HG03095 (cell line): Measurements from ENCODE around the gene SMYD3.

Source experiments
- ATAC-seq: cut with Tn5 transposase; IDR thresholded peaks from one replicate; pipeline ENCODE4 v1.9.1; 2021; ENCODE audit warnings: moderate library complexity; ENCODE audit not compliant: unreplicated experiment

Gene SMYD3

GRCh38 chr1:246117066-246117791 is 389.9 kb downstream of the SMYD3 start:
- peak; percentile 94 for ATAC-seq

GRCh38 chr1:246114369-246114768 is 392.7 kb downstream of the SMYD3 start:
- no peak for ATAC-seq

GRCh38 chr1:246113555-246114095 is 393.5 kb downstream of the SMYD3 start:
- no peak for ATAC-seq

GRCh38 chr1:246111570-246111969 is 395.5 kb downstream of the SMYD3 start:
- no peak for ATAC-seq

- ATAC-seq: no peak
Observed at GRCh38 chr1:246110343-246111219, 396.5 kb downstream of the SMYD3 start.

- ATAC-seq: no peak
Observed at GRCh38 chr1:246108278-246108925, 398.7 kb downstream of the SMYD3 start.

GRCh38 chr1:246107516-246108277 is 399.4 kb downstream of the SMYD3 start:
- ATAC-seq: no peak

- no peak for ATAC-seq
Observed at GRCh38 chr1:246106342-246106763, 400.7 kb downstream of the SMYD3 start.

GRCh38 chr1:246104927-246105326 is 402.2 kb downstream of the SMYD3 start:
- no peak for ATAC-seq

- no peak for ATAC-seq
Observed at GRCh38 chr1:246099570-246099969, 407.5 kb downstream of the SMYD3 start.

- ATAC-seq: no peak
Observed at GRCh38 chr1:246096356-246096755, 410.7 kb downstream of the SMYD3 start.

- ATAC-seq: no peak
Observed at GRCh38 chr1:246095443-246095842, 411.6 kb downstream of the SMYD3 start.

GRCh38 chr1:246093230-246093629 is 413.8 kb downstream of the SMYD3 start:
- ATAC-seq: no peak

- ATAC-seq: no peak
Observed at GRCh38 chr1:246092136-246092535, 414.9 kb downstream of the SMYD3 start.

GRCh38 chr1:246091477-246091876 is 415.6 kb downstream of the SMYD3 start:
- ATAC-seq: no peak

- no peak for ATAC-seq
Observed at GRCh38 chr1:246086191-246086590, 420.9 kb downstream of the SMYD3 start.

- ATAC-seq: no peak
Observed at GRCh38 chr1:246083416-246083815, 423.7 kb downstream of the SMYD3 start.

- ATAC-seq: no peak
Observed at GRCh38 chr1:246081856-246082668, 425.0 kb downstream of the SMYD3 start.

- no peak for ATAC-seq
Observed at GRCh38 chr1:246081138-246081702, 425.9 kb downstream of the SMYD3 start.
